MG63 (cell line): ENCODE data around the gene LBH. TPM values are rescaled to one million over a fixed set of nuclear protein-coding genes. Genes with fewer than 3 reads are reported as not detected.

Experiments
- DNase-seq: peaks from one replicate; pipeline ENCODE4 v3.0.0-alpha.2; 2020
- H3K27me3 ChIP-seq: fragments of 250-450 bp; sonication (Bioruptor Pico); 2 replicates; pipeline ENCODE4 v1.5.1; 2020; ENCODE audit warnings: mild to moderate bottlenecking, moderate library complexity
- H3K36me3 ChIP-seq: fragments of 250-450 bp; sonication (Bioruptor Pico); 2 replicates; pipeline ENCODE4 v1.5.1; 2020; ENCODE audit warnings: mild to moderate bottlenecking, moderate library complexity
- H3K4me3 ChIP-seq: fragments of 250-450 bp; sonication (Bioruptor Pico); 2 replicates; pipeline ENCODE4 v1.5.1; 2020; ENCODE audit warnings: mild to moderate bottlenecking, moderate library complexity
- H3K9me3 ChIP-seq: fragments of 250-450 bp; sonication (Bioruptor Pico); 2 replicates; pipeline ENCODE4 v1.5.1; 2020; ENCODE audit warnings: mild to moderate bottlenecking, moderate library complexity
- total RNA-seq: library from RNA; depleted of rRNA; stranded (reverse); fragments of >200 nt; shearing (Covaris generic); gene quantifications from 2 replicates; pipeline ENCODE4 v1.2.3, GENCODE V29; 2014; ENCODE audit warnings: low replicate concordance

LBH gene
- total RNA-seq, 1 experiment from 2014 or later = 60.0 TPM

GRCh38 chr2:30206461-30207430 is 24.6 kb upstream of the LBH start:
- H3K36me3 ChIP-seq = no peaks in the 10 kb centered on the region
- no peaks in the 10 kb centered on the region for H3K27me3 ChIP-seq
- H3K4me3 ChIP-seq = no peak overlapping the region
- no peak for DNase-seq
- no peaks in the 10 kb centered on the region for H3K9me3 ChIP-seq

GRCh38 chr2:30208453-30208852 is 22.9 kb upstream of the LBH start:
- peak; percentile 58 for DNase-seq
- no peaks in the 10 kb centered on the region for H3K27me3 ChIP-seq
- H3K4me3 ChIP-seq = no peak overlapping the region
- no peaks in the 10 kb centered on the region for H3K36me3 ChIP-seq
- H3K9me3 ChIP-seq = no peaks in the 10 kb centered on the region

GRCh38 chr2:30209227-30209626 is 22.1 kb upstream of the LBH start:
- Histone ChIP-seq H3K27me3 (no peaks in the 10 kb centered on the region), H3K36me3 (no peaks in the 10 kb centered on the region), H3K4me3 (no peak overlapping the region), H3K9me3 (no peaks in the 10 kb centered on the region)
- DNase-seq = no peak

GRCh38 chr2:30213326-30213725 is 18.0 kb upstream of the LBH start:
- H3K27me3 ChIP-seq = no peaks in the 10 kb centered on the region
- no peak for DNase-seq
- no peak overlapping the region for H3K4me3 ChIP-seq
- H3K9me3 ChIP-seq = no peaks in the 10 kb centered on the region
- H3K36me3 ChIP-seq = no peaks in the 10 kb centered on the region

GRCh38 chr2:30213907-30214463 is 17.3 kb upstream of the LBH start:
- no peak for DNase-seq
- Histone ChIP-seq H3K4me3 (no peak overlapping the region), H3K36me3 (no peaks in the 10 kb centered on the region), H3K9me3 (no peaks in the 10 kb centered on the region), H3K27me3 (no peaks in the 10 kb centered on the region)

GRCh38 chr2:30216157-30216556 is 15.2 kb upstream of the LBH start:
- no peak overlapping the region for H3K4me3 ChIP-seq
- no peak for DNase-seq
- H3K27me3 ChIP-seq = no peaks in the 10 kb centered on the region
- no peaks in the 10 kb centered on the region for H3K9me3 ChIP-seq
- H3K36me3 ChIP-seq = no peaks in the 10 kb centered on the region

- no peak for DNase-seq
- Histone ChIP-seq H3K9me3 (no peaks in the 10 kb centered on the region), H3K36me3 (no peaks in the 10 kb centered on the region), H3K4me3 (no peak overlapping the region), H3K27me3 (no peaks in the 10 kb centered on the region)
These were observed 13.5 kb upstream of the LBH start for GRCh38 chr2:30217644-30218337.

- Histone ChIP-seq H3K36me3 (no peaks in the 10 kb centered on the region), H3K9me3 (no peaks in the 10 kb centered on the region), H3K4me3 (no peak overlapping the region), H3K27me3 (no peaks in the 10 kb centered on the region)
- no peak for DNase-seq
These were observed 13.0 kb upstream of the LBH start for GRCh38 chr2:30218338-30218713.

- Histone ChIP-seq H3K36me3 (no peaks in the 10 kb centered on the region), H3K27me3 (no peaks in the 10 kb centered on the region), H3K9me3 (no peaks in the 10 kb centered on the region), H3K4me3 (no peak overlapping the region)
- DNase-seq = no peak
These were observed 12.5 kb upstream of the LBH start for GRCh38 chr2:30218814-30219213.

GRCh38 chr2:30219886-30220875 is 11.2 kb upstream of the LBH start:
- Histone ChIP-seq H3K4me3 (no peak overlapping the region), H3K36me3 (no peaks in the 10 kb centered on the region), H3K9me3 (no peaks in the 10 kb centered on the region), H3K27me3 (no peaks in the 10 kb centered on the region)
- DNase-seq = no peak

- Histone ChIP-seq H3K36me3 (no peaks in the 10 kb centered on the region), H3K27me3 (no peaks in the 10 kb centered on the region)
These were observed 9.8 kb upstream of the LBH start for GRCh38 chr2:30221531-30221930.

GRCh38 chr2:30222031-30222430 is 9.3 kb upstream of the LBH start:
- no peak for DNase-seq
- H3K27me3 ChIP-seq = no peaks in the 10 kb centered on the region

More at GRCh38 chr2:30221531-30221930, 9.8 kb upstream of the LBH start:
- Histone ChIP-seq H3K4me3 (no peak overlapping the region), H3K9me3 (no peaks in the 10 kb centered on the region)
- DNase-seq = no peak

GRCh38 chr2:30222636-30223360 is 8.5 kb upstream of the LBH start:
- DNase-seq = no peak

More at GRCh38 chr2:30222031-30222430, 9.3 kb upstream of the LBH start:
- Histone ChIP-seq H3K4me3 (no peak overlapping the region), H3K36me3 (no peaks in the 10 kb centered on the region), H3K9me3 (no peaks in the 10 kb centered on the region)

GRCh38 chr2:30223413-30223874 is 7.9 kb upstream of the LBH start:
- DNase-seq = no peak
- Histone ChIP-seq H3K36me3 (no peaks in the 10 kb centered on the region), H3K27me3 (no peaks in the 10 kb centered on the region), H3K4me3 (no peak overlapping the region), H3K9me3 (no peaks in the 10 kb centered on the region)

More at GRCh38 chr2:30222636-30223360, 8.5 kb upstream of the LBH start:
- H3K9me3 ChIP-seq = no peaks in the 10 kb centered on the region
- no peaks in the 10 kb centered on the region for H3K27me3 ChIP-seq
- no peak overlapping the region for H3K4me3 ChIP-seq
- no peaks in the 10 kb centered on the region for H3K36me3 ChIP-seq

GRCh38 chr2:30224151-30224550 is 7.2 kb upstream of the LBH start:
- DNase-seq = no peak
- H3K27me3 ChIP-seq = no peaks in the 10 kb centered on the region
- H3K4me3 ChIP-seq = no peak overlapping the region

More at GRCh38 chr2:30224151-30224550, 7.2 kb upstream of the LBH start:
- Histone ChIP-seq H3K36me3 (no peaks in the 10 kb centered on the region), H3K9me3 (no peaks in the 10 kb centered on the region)
